OCI-LY7 (cell line): ENCODE data around the gene TRPM2. TPM values are rescaled to one million over a fixed set of nuclear protein-coding genes. Genes with fewer than 3 reads are reported as not detected.

Experiments
- BruUV-seq: library from RNA; stranded (reverse); fragments of 400-500 nt; replicated peaks from 2 replicates; lab custom pipeline; 2021; lab: Mats Ljungman, UMichigan
- CTCF ChIA-PET: fragments of 300-600 bp; sonication (Branson Sonifier 250); formaldehyde crosslinking; loops from one replicate; lab custom pipeline; 2022; ENCODE audit warnings: antibody characterized with exemption; ENCODE audit not compliant: unreplicated experiment; lab: Charles Lee
- POLR2A ChIA-PET: fragments of 300-600 bp; sonication (Branson Sonifier 250); formaldehyde crosslinking; loops from one replicate; lab custom pipeline; 2022; ENCODE audit warnings: antibody characterized with exemption; lab: Charles Lee
- DNase-seq: peaks from one replicate; pipeline ENCODE4 v3.0.0-alpha.2; 2015; ENCODE audit warnings: low spot score
- H2AFZ ChIP-seq: fragments of 200-600 bp; sonication (generic), shearing (Covaris generic); 2 replicates; pipeline ENCODE4 v1.6.1; 2014; ENCODE audit warnings: mild to moderate bottlenecking, antibody characterized with exemption, low read length, moderate library complexity
- H3K27ac ChIP-seq: fragments of 200-600 bp; sonication (generic); 2 replicates; pipeline ENCODE4 v1.5.1; 2014; ENCODE audit warnings: mixed run types, low read depth, mild to moderate bottlenecking, moderate library complexity, low read length, inconsistent platforms; ENCODE audit not compliant: poor library complexity, severe bottlenecking
- H3K36me3 ChIP-seq: fragments of 200-600 bp; sonication (generic); 2 replicates; pipeline ENCODE4 v1.6.1; 2014; ENCODE audit warnings: mild to moderate bottlenecking, antibody characterized with exemption, low read length, moderate library complexity, mixed read lengths; ENCODE audit not compliant: insufficient read depth
- H3K4me1 ChIP-seq: fragments of 200-600 bp; sonication (generic); 2 replicates; pipeline ENCODE4 v1.5.1; 2014; ENCODE audit warnings: mild to moderate bottlenecking, low read length; ENCODE audit not compliant: insufficient read depth, poor library complexity, severe bottlenecking
- H3K4me2 ChIP-seq: fragments of 200-600 bp; sonication (generic); 2 replicates; pipeline ENCODE4 v1.6.1; 2014; ENCODE audit warnings: mild to moderate bottlenecking, low read length
- H3K4me3 ChIP-seq: fragments of 200-600 bp; sonication (generic); 2 replicates; pipeline ENCODE4 v1.5.1; 2014; ENCODE audit warnings: mild to moderate bottlenecking, low read depth, low read length; ENCODE audit not compliant: poor library complexity, severe bottlenecking
- H3K79me2 ChIP-seq: fragments of 200-600 bp; sonication (generic); 2 replicates; pipeline ENCODE4 v1.6.1; 2016; ENCODE audit warnings: low read depth, mild to moderate bottlenecking, low read length, moderate library complexity, mixed read lengths; ENCODE audit not compliant: insufficient read depth
- H3K9me2 ChIP-seq: fragments of 200-600 bp; sonication (generic); 2 replicates; pipeline ENCODE4 v1.6.1; 2016; ENCODE audit warnings: mild to moderate bottlenecking, low read length, mixed read lengths; ENCODE audit not compliant: insufficient read depth
- H3K9me3 ChIP-seq: fragments of 200-600 bp; sonication (generic); 2 replicates; pipeline ENCODE4 v1.6.1; 2014; ENCODE audit warnings: mild to moderate bottlenecking, mixed run types, low read length, mixed read lengths
- H4K20me1 ChIP-seq: fragments of 200-600 bp; sonication (generic); 2 replicates; pipeline ENCODE4 v1.6.1; 2014; ENCODE audit warnings: mild to moderate bottlenecking, antibody characterized with exemption, low read length, moderate library complexity, mixed read lengths; ENCODE audit not compliant: insufficient read depth
- EZH2phosphoT487 ChIP-seq: fragments of 200-600 bp; sonication (generic); IDR thresholded peaks from 2 replicates; pipeline ENCODE4 v1.6.1; 2018; ENCODE audit warnings: low read depth, borderline replicate concordance, mild to moderate bottlenecking, mixed run types, antibody characterized with exemption, low read length, moderate library complexity, mixed read lengths
- intact Hi-C: fragments of 100-400 bp; cut with micrococcal nuclease; formaldehyde crosslinking; loops from one replicate; pipeline ENCODE4 v1.10.0; 2022; ENCODE audit not compliant: unreplicated experiment
- total RNA-seq, 2 experiments: library from RNA; depleted of rRNA in 1 of 2; stranded (reverse); fragments of >200 nt in 1 of 2; shearing (Covaris generic) in 1 of 2; gene quantifications; 2 replicates each; pipeline ENCODE4 v1.2.3, GENCODE V29; 2014 to 2022
- TF ChIP-seq, protein P1 (sequence below): fragments of 200-600 bp; sonication (generic); conservative IDR thresholded peaks from 2 replicates; pipeline ENCODE4 v1.5.1; 2014; ENCODE audit warnings: mild to moderate bottlenecking, antibody characterized with exemption, low read length, moderate library complexity, mixed read lengths

Gene TRPM2
- total RNA-seq, 2 experiments from 2014 or later = 1.8 to 7.1 TPM

DNA sequence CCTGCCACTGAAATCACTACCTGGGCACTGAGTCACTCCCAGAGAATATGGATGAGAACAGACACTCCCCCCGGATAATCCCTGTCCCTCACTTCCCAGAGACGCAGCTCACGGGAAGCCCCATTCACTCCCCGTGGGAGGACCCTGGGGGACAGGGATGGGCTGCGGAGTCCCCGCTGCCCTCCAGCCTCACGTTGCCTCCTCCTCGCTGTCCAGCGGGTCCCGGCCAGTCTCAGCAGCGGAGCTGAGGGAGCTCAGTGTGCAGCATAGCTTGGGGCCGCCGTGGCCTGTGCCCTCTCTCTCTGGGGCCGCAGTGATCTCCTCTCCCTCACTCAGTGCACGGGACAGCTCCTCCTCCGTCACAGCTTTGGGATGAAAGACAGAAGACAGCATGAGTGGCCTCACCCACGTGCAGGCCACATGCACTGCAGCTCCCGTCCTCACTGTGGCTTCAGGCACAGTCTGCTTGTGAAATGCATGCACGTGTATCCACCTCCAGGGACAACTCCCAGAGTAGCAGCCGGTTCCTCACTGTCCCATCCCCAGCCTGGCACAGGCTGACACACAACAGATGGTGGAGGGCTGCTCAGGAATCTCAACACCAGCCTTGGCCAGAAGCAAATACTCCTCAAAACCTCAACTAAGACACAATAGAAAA, 21.6 kb upstream of the TRPM2 start:
- POLR2A ChIA-PET = no interaction called here

DNA sequence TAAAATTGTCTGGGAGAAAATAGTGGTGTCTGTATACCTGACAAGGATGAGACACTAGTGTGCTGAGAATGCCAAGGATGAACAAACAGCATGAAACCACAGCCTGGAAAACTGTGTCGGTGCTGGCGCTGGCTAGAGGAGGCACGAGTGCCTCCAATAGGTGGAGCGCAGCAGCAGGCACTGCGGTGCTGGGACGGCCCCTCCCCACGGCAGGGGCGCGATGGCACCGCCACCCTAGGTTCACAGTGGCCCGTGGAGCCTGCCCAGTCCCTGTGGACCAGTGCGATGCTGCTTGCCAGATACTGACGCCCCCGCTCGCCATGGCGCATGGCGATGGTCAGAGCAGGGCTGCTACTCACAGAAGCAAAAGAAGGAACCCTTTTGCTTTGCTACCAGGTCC, 21.0 kb upstream of the TRPM2 start:
- ChIA-PET CTCF (no interaction called here), POLR2A (no interaction called here)
- no peaks in the 10 kb centered on the region for H3K9me3 ChIP-seq
- intact Hi-C loops = no loop called here
- no peak for TF ChIP-seq EZH2phosphoT487
- TF ChIP-seq, protein P1, sequence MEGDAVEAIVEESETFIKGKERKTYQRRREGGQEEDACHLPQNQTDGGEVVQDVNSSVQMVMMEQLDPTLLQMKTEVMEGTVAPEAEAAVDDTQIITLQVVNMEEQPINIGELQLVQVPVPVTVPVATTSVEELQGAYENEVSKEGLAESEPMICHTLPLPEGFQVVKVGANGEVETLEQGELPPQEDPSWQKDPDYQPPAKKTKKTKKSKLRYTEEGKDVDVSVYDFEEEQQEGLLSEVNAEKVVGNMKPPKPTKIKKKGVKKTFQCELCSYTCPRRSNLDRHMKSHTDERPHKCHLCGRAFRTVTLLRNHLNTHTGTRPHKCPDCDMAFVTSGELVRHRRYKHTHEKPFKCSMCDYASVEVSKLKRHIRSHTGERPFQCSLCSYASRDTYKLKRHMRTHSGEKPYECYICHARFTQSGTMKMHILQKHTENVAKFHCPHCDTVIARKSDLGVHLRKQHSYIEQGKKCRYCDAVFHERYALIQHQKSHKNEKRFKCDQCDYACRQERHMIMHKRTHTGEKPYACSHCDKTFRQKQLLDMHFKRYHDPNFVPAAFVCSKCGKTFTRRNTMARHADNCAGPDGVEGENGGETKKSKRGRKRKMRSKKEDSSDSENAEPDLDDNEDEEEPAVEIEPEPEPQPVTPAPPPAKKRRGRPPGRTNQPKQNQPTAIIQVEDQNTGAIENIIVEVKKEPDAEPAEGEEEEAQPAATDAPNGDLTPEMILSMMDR = no peak
- no TSS peak for BruUV-seq
- H3K79me2 ChIP-seq = no peaks in the 10 kb centered on the region
- H4K20me1 ChIP-seq = no peaks in the 10 kb centered on the region
- H2AFZ ChIP-seq = no peak overlapping the region
- no peak for DNase-seq
- no peaks in the 10 kb centered on the region for H3K9me2 ChIP-seq
- no peak overlapping the region for H3K4me3 ChIP-seq
- H3K36me3 ChIP-seq = no peaks in the 10 kb centered on the region; the same call in 1 of the 2 replicates
- H3K4me2 ChIP-seq = no peak overlapping the region
- H3K4me1 ChIP-seq = no peaks in the 10 kb centered on the region
- H3K27ac ChIP-seq = no peak overlapping the region

More for the DNA sequence above, 21.6 kb upstream of the TRPM2 start:
- no peak for DNase-seq
- Histone ChIP-seq H3K4me3 (no peak overlapping the region), H3K79me2 (no peaks in the 10 kb centered on the region), H3K27ac (no peak overlapping the region), H3K36me3 (no peaks in the 10 kb centered on the region; the same call in 1 of the 2 replicates), H2AFZ (no peak overlapping the region), H3K9me2 (no peaks in the 10 kb centered on the region), H3K4me1 (no peaks in the 10 kb centered on the region), H3K9me3 (no peaks in the 10 kb centered on the region), H4K20me1 (no peaks in the 10 kb centered on the region), H3K4me2 (no peak overlapping the region)
- intact Hi-C loops = no loop called here
- BruUV-seq = no TSS peak
- CTCF ChIA-PET = no interaction called here
- no peak for TF ChIP-seq EZH2phosphoT487
- TF ChIP-seq, protein P1 = no peak

DNA sequence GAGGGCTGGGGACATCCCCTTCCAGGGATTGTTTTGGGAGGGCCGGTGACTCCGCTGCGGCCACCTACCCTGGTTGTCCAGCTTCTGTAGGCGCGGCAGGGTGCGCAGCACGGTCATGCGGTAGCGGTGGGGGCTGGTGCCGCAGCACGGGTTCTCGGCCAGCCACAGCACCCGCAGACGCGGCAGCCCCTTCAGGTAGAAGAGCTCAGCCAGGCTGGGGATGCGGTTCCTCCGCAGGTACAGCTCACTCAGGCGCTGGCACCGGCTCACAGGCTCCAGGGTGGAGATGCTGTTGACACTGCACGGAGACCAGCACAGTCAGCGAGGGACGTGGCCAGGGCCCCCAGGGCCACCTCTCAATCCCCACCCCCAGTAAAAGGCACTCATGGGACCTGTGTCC, 20.5 kb upstream of the TRPM2 start:
- Histone ChIP-seq H3K79me2 (no peaks in the 10 kb centered on the region), H3K36me3 (no peaks in the 10 kb centered on the region; the same call in 1 of the 2 replicates), H2AFZ (no peak overlapping the region), H3K27ac (no peak overlapping the region), H3K4me3 (no peak overlapping the region), H3K4me2 (no peak overlapping the region), H3K4me1 (no peaks in the 10 kb centered on the region), H3K9me2 (no peaks in the 10 kb centered on the region), H3K9me3 (no peaks in the 10 kb centered on the region), H4K20me1 (no peaks in the 10 kb centered on the region)
- intact Hi-C loops = no loop called here
- CTCF ChIA-PET = no interaction called here
- POLR2A ChIA-PET = no interaction called here
- no peak for DNase-seq
- no TSS peak for BruUV-seq
- TF ChIP-seq EZH2phosphoT487 = no peak
- TF ChIP-seq, protein P1 = no peak
